DMS 273 (cell line): ENCODE data around the gene MMP17.

ENCODE experiments used
- DNase-seq: peaks from one replicate; lab custom pipeline; 2025; ENCODE audit not compliant: unreplicated experiment; lab: John Stamatoyannopoulos, UW

The MMP17 gene

DNA sequence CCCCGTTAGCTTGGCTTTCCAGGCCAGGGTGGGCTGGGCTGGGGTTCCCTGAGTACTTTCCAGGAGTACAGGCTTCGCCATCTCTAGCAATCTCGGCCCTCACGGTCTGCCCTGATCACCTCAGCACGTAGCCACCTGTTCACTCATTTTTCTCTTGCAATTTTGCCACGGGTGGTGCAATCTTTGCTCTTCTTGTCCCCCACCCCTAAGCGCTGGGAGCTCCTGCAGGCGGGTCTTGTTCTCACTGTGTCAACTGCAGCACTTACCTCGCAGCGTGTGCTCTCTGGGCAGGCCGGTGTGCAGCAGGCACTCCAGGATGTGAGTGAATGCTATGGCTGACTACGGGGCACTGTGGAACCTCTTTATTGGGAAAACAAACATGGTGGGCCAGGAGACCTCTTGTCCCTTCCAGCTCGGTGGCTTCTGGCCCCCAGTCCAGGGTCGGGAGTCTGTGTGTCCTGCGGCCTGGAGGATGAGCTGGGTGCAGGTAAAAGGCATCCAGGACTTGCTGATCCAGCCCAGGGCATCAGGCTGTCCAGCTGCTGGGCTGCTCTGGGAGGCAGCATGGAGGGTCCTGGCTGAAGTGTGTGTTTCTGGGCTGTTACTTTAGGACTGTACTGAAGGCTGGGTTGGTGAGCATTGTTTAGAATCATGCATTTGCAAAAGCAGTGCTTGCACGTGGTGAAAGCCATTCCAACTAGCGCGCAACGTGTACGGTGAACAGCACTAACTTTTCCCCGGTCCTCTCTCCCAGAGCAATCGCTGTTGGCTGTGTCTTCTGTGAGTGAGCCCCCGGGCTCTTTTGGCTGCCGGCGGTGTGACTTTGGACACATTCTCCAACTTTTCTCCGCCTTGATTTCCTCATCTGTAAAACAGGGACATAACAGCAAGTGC is 64.8 kb downstream of the MMP17 start:
- no peak for DNase-seq

DNA sequence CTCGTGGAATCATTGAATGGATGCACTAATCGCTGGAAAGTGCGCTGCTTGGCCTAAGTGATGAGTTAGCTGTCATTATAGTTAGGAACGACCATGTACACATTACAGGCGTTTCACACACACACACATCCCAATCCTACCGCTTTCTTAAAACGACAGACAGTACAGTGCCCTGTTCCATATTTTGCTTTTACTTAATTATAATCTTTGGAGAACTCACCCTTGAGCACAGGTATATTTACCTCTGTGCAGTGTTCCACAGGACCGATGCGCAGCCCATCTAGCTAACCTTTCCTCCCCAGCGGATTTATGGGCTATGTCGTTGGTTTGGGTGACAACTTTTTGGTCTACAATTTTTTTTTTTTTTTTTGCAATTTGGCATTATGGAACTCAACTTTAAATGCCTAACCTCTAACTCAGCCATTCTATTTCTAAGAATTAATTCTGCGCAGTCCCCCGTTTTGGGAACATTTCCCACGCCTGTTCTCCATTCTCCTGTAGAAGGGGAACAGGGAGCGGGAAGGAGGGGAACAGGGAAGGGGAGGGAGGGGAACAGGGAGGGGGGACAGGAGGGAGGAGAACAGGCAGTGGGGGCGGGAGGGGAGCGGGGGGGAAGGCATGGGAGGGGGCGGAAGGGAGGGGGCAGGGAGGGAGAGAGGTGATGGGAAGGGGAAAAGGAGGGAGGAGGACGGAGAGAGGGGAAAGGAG is 65.6 kb downstream of the MMP17 start:
- DNase-seq, result no peak

DNA sequence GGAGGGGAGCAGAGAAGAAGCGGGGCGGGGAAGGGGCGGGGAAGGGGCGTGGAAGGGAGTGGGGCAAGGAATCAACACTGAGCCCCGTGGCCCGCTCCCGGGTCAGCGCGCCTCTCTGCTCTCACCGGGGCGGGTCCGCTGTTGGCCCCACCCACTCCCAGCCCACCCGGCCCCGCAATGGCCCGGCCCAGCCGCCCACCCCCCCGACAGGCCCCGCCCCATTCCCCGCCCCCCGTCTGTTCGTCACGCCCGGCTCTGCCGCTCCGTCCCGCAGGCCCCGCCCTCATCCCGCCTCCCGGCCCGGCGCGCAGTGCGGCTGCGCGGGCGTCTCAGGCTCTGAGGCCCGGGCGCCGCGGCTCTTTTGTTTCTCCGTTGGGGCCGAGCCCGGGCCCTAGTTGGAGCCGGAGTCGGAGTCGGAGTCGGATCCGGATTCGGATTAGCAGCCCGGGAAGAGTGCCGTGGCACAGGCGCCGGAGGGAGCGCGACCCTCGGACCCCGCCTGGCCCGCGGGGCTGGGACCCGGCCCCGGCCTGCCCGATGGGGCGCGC is 66.2 kb downstream of the MMP17 start, which contains the start of gene ULK1:
TSS of gene ULK1 (plus strand) at position 310 of the 548 bp plus-strand sequence. CDS start 380 bp downstream, outside the sequence.
- DNase-seq, result peak; percentile 94

DNA sequence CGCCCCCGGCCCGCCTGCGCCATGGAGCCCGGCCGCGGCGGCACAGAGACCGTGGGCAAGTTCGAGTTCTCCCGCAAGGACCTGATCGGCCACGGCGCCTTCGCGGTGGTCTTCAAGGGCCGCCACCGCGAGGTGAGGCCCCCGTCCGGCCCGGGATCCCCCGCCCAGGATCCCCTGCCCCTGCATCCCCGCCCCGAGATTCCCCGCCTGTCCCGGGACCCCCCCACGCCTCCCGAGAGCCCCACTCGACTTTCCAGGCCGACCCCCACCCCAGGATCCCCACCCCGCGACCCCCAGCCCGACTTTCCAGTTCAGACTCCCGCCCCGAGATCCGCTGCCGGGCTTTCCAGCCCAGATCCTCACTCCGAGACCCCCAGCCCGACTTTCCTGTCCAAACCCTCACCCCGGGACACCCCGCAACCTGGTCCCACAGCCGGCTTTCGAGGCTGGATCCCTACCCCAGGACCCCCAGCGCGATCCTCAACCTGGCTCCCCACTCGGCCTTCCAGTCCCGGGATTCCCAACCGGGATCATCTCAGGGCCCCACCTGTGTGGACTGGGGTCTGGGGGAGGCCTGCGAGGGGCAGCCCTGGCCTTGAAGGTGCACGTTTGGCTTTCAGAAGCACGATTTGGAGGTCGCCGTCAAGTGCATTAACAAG is 66.9 kb downstream of the MMP17 start:
- no peak for DNase-seq

DNA sequence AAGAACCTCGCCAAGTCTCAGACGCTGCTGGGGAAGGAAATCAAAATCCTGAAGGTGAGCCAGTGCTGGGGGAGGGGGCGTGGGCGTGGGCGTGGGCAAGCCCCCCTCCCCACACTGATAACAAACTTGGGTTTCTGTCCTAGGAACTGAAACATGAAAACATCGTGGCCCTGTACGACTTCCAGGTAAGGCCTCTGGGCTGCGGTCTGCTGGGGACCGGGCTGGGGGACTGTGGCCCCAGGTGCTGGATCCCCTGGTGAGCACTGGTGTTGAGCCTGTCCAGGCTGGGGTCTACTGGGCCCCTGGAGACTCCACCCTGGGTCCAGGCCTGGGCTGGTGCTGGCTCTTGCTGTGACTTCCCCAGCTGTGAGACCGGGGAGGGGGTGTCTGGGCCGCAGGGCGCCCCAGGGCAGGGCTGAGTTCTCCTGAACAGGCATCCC is 67.5 kb downstream of the MMP17 start:
- DNase-seq, result no peak

DNA sequence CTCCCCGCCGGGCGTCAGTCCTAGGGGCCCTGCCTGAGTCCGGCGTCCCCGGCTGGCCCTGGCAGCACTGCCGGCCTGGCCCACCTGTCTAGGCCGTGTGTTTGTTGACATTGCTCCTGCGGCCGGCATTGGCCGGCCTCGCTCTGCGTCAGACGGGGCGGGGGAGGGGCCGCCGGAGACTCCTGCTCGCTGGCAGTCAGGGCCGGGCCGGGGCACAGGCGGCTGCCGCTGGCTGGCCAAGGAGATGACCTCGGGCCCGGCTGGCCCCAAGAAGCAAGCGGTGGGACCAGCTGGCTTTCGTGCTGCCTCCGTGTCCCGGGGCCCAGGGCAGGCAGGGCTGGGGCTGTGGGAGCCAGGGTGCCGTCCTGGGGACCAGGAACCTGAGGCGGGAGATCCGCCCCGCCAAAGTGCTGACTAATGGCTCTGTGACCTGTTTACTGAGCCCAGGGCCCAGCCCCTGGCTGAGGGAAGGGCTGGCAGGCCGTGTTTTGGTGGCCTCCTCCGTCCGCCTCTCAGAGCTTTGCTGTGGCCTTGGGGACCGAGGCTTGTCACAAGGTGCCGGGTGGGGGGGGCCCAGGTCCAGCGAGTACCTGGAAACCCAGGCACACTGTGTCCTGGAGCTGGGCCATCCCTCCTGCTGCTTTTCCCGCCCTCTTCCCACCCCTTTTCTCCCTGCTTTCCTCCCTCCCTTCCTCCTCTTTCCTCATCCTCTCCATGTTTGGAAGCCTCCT is 68.1 kb downstream of the MMP17 start:
- DNase-seq, result peak; percentile 80

GRCh38 chr12:131896811-131897270 is 68.6 kb downstream of the MMP17 start:
- DNase-seq, result no peak

GRCh38 chr12:131897276-131897675 is 69.1 kb downstream of the MMP17 start:
- no peak for DNase-seq

GRCh38 chr12:131897875-131898274 is 69.7 kb downstream of the MMP17 start:
- peak; percentile 51 for DNase-seq

GRCh38 chr12:131900397-131900796 is 72.2 kb downstream of the MMP17 start:
- DNase-seq, result no peak
